HepG2 (cell line): ENCODE data around the gene RPS2. TPM values are rescaled to one million over a fixed set of nuclear protein-coding genes. Genes with fewer than 3 reads are reported as not detected.

Experiments
- ATAC-seq: fragments of 200-7000 bp; cut with Tn5 transposase; 3 replicates; pipeline ENCODE4 v1.9.1; 2020; ENCODE audit warnings: mild to moderate bottlenecking, moderate library complexity
- BruUV-seq: library from RNA; stranded (reverse); fragments of 400-500 nt; replicated peaks from 2 replicates; lab custom pipeline; 2021; lab: Mats Ljungman, UMichigan
- CTCF ChIA-PET: fragments of 300-600 bp; formaldehyde crosslinking; extraction: SDS; loops from one replicate; lab custom pipeline; 2021; ENCODE audit warnings: low total read pairs, inconsistent platforms, low intra/inter-chr PET ratio; lab: Yijun Ruan, JAX
- POLR2A ChIA-PET: fragments of 350-600 bp; sonication (Branson Sonifier 250); formaldehyde crosslinking; loops from one replicate; lab custom pipeline; 2020; ENCODE audit warnings: antibody characterized with exemption, inconsistent platforms; lab: Yijun Ruan, JAX
- DNase-seq: peaks from one replicate; pipeline ENCODE4 v3.0.0-alpha.2; 2015; ENCODE audit warnings: low spot score
- FAIRE-seq: peaks from 3 replicates; lab custom pipeline; 2011; peaks lifted over from hg19 to GRCh38; lab: Jason Lieb, UNC
- H2AFZ ChIP-seq: one replicate; pipeline ENCODE4 v1.6.1; 2011; ENCODE audit warnings: low read length, inconsistent platforms
- H3K27ac ChIP-seq: fragments of 300-600 bp; 3 replicates; pipeline ENCODE4 v1.8.0; 2011; ENCODE audit warnings: mixed run types, mild to moderate bottlenecking, mixed read lengths, low read length, inconsistent platforms; ENCODE audit not compliant: insufficient read depth; ENCODE audit errors: extremely low read length
- H3K27me3 ChIP-seq, 2 experiments: fragments of 200-600 bp in 1 of 2; 2 replicates in 1 of 2; 3 replicates in 1 of 2; pipeline versions ENCODE4 v1.6.0 to v1.8.0; 2011; ENCODE audit warnings: low read length in 2 of 2, mild to moderate bottlenecking in 2 of 2, moderate library complexity in 2 of 2, inconsistent platforms in 1 of 2; ENCODE audit not compliant: insufficient read depth in 2 of 2, control insufficient read depth in 1 of 2
- H3K36me3 ChIP-seq, 2 experiments: fragments of 200-600 bp in 1 of 2; replicated peaks in 1 of 2; 2 replicates in 1 of 2; 3 replicates in 1 of 2; pipeline versions ENCODE4 v1.5.1 to v1.8.0; 2011; ENCODE audit warnings: low read length in 2 of 2, inconsistent platforms in 1 of 2; ENCODE audit not compliant: insufficient read depth in 2 of 2, control insufficient read depth in 1 of 2
- H3K4me1 ChIP-seq: 2 replicates; pipeline ENCODE4 v1.5.1; 2012; ENCODE audit warnings: low read length, inconsistent platforms; ENCODE audit not compliant: insufficient read depth
- H3K4me2 ChIP-seq: 2 replicates; pipeline ENCODE4 v1.6.0; 2011; ENCODE audit warnings: low read depth, low read length, inconsistent platforms
- H3K4me3 ChIP-seq, 3 experiments: fragments of 200-600 bp in 1 of 3; sonication (generic), shearing (Covaris generic) in 1 of 3; replicated peaks in 1 of 3; 2 replicates each; pipeline ENCODE4 v1.5.1; 2011 to 2016; ENCODE audit warnings: low read length in 3 of 3, inconsistent platforms in 2 of 3, low read depth in 2 of 3, mild to moderate bottlenecking in 2 of 3, control low read depth in 1 of 3, mixed read lengths in 1 of 3; ENCODE audit not compliant: insufficient read depth in 1 of 3
- H3K79me2 ChIP-seq: one replicate; pipeline ENCODE4 v1.6.1; 2011; ENCODE audit warnings: low read length, inconsistent platforms; ENCODE audit not compliant: insufficient read depth
- H3K9ac ChIP-seq: 2 replicates; pipeline ENCODE4 v1.6.0; 2011; ENCODE audit warnings: mild to moderate bottlenecking, low read depth, low read length, inconsistent platforms; ENCODE audit not compliant: insufficient read depth
- H3K9me3 ChIP-seq: 2 replicates; pipeline ENCODE4 v1.5.1; 2012; ENCODE audit warnings: mild to moderate bottlenecking, low read length
- H4K20me1 ChIP-seq: 2 replicates; pipeline ENCODE4 v1.6.0; 2011; ENCODE audit warnings: inconsistent platforms, mild to moderate bottlenecking, low read length, moderate library complexity; ENCODE audit not compliant: insufficient read depth
- ATAD3A ChIP-seq: sonication (generic); formaldehyde crosslinking; IDR thresholded peaks from 2 replicates; pipeline ENCODE4 v1.4.0; 2020; ENCODE audit warnings: missing genetic modification reagents
- ETV5 ChIP-seq: IDR thresholded peaks from 2 replicates; pipeline ENCODE4 v1.6.1; 2018; ENCODE audit warnings: missing biosample characterization, missing genetic modification reagents, inconsistent platforms, borderline replicate concordance
- HDAC2 ChIP-seq: sonication (generic); formaldehyde crosslinking; IDR thresholded peaks from 2 replicates; pipeline ENCODE4 v1.4.0; 2020; ENCODE audit warnings: missing genetic modification reagents
- HNF4A ChIP-seq: sonication (generic); formaldehyde crosslinking; IDR thresholded peaks from 2 replicates; pipeline ENCODE4 v1.4.0; 2020; ENCODE audit warnings: missing genetic modification reagents
- JUN ChIP-seq: sonication (generic); formaldehyde crosslinking; IDR thresholded peaks from 2 replicates; pipeline ENCODE4 v1.4.0; 2020; ENCODE audit warnings: mild to moderate bottlenecking, missing genetic modification reagents
- MAFF ChIP-seq: IDR thresholded peaks from 2 replicates; pipeline ENCODE4 v1.6.1; 2011; ENCODE audit warnings: low read depth, low read length, improper control_type of control experiment
- MED1 ChIP-seq: sonication (generic); formaldehyde crosslinking; IDR thresholded peaks from 2 replicates; pipeline ENCODE4 v1.4.0; 2020; ENCODE audit warnings: missing genetic modification reagents
- POGZ ChIP-seq: sonication (generic); formaldehyde crosslinking; IDR thresholded peaks from 2 replicates; pipeline ENCODE4 v1.4.0; 2020; ENCODE audit warnings: mild to moderate bottlenecking, missing genetic modification reagents
- SCMH1 ChIP-seq: sonication (generic); formaldehyde crosslinking; IDR thresholded peaks from 2 replicates; pipeline ENCODE4 v1.9.0; 2021; ENCODE audit warnings: missing genetic modification reagents, mild to moderate bottlenecking, borderline replicate concordance
- ZBTB38 ChIP-seq: sonication (generic); formaldehyde crosslinking; IDR thresholded peaks from 2 replicates; pipeline ENCODE4 v1.5.1; 2020; ENCODE audit warnings: mild to moderate bottlenecking, missing genetic modification reagents
- ZNF235 ChIP-seq: sonication (generic); formaldehyde crosslinking; IDR thresholded peaks from 2 replicates; pipeline ENCODE4 v1.8.1; 2023; ENCODE audit warnings: mild to moderate bottlenecking, missing genetic modification reagents, borderline replicate concordance
- ZNF547 ChIP-seq: sonication (generic); formaldehyde crosslinking; IDR thresholded peaks from 2 replicates; pipeline ENCODE4 v1.5.1; 2020; ENCODE audit warnings: mild to moderate bottlenecking, missing genetic modification reagents
- ZNF614 ChIP-seq: IDR thresholded peaks from 2 replicates; pipeline ENCODE4 v1.6.1; 2018; ENCODE audit warnings: missing biosample characterization, missing genetic modification reagents, inconsistent platforms, borderline replicate concordance
- ZNF747 ChIP-seq: sonication (generic); formaldehyde crosslinking; IDR thresholded peaks from 2 replicates; pipeline ENCODE4 v1.8.1; 2023; ENCODE audit warnings: missing genetic modification reagents, mild to moderate bottlenecking, borderline replicate concordance
- ZNF776 ChIP-seq: sonication (generic); formaldehyde crosslinking; IDR thresholded peaks from 2 replicates; pipeline ENCODE4 v1.4.0; 2020; ENCODE audit warnings: mild to moderate bottlenecking, missing genetic modification reagents
- ZNF782 ChIP-seq: sonication (generic); formaldehyde crosslinking; IDR thresholded peaks from 2 replicates; pipeline ENCODE4 v1.4.0; 2020; ENCODE audit warnings: missing genetic modification reagents, mild to moderate bottlenecking, borderline replicate concordance
- WGBS: methylation state at CpG from one replicate; pipeline ENCODE4 v1.1.6; 2017; ENCODE audit warnings: low lambda C conversion rate; 5-methylcytosine and 5-hydroxymethylcytosine counted together
- in situ Hi-C: cut with HindIII; loops from 2 replicates; pipeline ENCODE4 v1.10.0; 2017; ENCODE audit warnings: low pct_unique_long_range_greater_than_20kb; ENCODE audit not compliant: extremely low pct_ligation_motif_present
- intact Hi-C: fragments of 100-400 bp; cut with micrococcal nuclease; formaldehyde crosslinking; loops from one replicate; pipeline ENCODE4 v1.10.0; 2022; ENCODE audit not compliant: unreplicated experiment
- polyA plus RNA-seq, 8 experiments: library from polyadenylated mRNA; depleted of rRNA in 3 of 8; stranded (reverse) in 7 of 8; unstranded in 1 of 8; fragments of >200 nt; fragmentation: Illumina TruSeq in 4 of 8; extraction: Trizol in 4 of 8; gene quantifications; 2 replicates each; pipeline versions ENCODE4 v1.2.1 to v1.2.3, GENCODE V29; 2011 to 2016; ENCODE audit warnings: low read depth in 4 of 8, missing spikeins in 1 of 8, mixed read lengths in 1 of 8; ENCODE audit not compliant: insufficient read depth in 1 of 8
- total RNA-seq, 5 experiments: library from RNA; depleted of rRNA; stranded (reverse); fragments of >200 nt; fragmentation: Illumina TruSeq; extraction: Trizol; gene quantifications; 2 replicates each; pipeline ENCODE4 v1.2.3, GENCODE V29; 2016; ENCODE audit warnings: low read depth in 1 of 5
- TF ChIP-seq, protein P1 (sequence below): sonication (generic); formaldehyde crosslinking; IDR thresholded peaks from 2 replicates; pipeline ENCODE4 v1.5.1; 2020; ENCODE audit warnings: mild to moderate bottlenecking, missing genetic modification reagents, moderate library complexity
- TF ChIP-seq, protein P2 (sequence below): sonication (generic); formaldehyde crosslinking; IDR thresholded peaks from 2 replicates; pipeline ENCODE4 v1.5.0; 2020; ENCODE audit warnings: mild to moderate bottlenecking, missing genetic modification reagents

RPS2 gene
- total and polyA plus RNA-seq, 2 of the 13 experiments (the other 11 are each of a cell fraction or from before 2014, with no cell fraction given) = 1,908 to 4,514 TPM

DNA sequence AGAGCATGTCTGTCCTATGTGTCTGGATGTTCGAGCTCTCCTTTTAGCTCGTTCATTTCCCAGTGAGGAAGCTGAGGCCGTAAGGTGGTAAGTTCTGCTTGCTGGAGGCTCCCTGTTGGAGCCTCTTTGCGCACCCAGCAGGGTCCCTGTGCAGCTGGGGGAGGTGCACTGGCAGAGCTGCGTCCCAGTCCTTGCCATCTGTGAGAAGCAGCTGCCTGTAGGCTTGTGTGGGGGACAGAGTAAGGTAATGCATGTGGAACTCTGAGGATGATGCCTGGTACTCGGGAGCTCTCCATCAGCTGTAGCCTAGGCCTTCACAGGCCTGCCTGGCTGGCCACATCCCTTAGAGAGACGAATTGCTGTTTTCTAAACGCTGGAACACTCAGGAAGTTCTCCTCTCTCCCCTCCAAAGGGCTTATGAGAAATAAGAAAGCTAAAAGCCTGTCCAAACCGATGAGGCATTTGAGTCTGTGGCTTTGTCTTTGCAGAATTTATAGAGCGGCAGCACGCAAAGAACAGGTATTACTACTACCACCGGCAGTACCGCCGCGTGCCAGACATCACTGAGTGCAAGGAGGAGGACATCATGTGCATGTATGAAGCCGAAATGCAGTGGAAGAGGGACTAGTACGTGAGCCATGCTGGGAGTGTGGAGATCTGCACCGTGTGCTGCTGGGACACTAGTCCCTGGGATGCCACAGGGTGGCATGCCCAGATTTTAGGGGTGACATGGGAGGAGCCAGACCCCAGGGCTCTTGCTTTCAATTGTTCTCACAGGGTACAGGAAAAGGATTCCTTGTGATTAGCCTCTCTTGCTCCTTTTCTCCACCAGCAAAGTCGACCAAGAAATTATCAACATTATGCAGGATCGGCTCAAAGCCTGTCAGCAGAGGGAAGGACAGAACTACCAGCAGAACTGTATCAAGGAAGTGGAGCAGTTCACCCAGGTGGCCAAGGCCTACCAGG, 3.7 kb downstream of the RPS2 start (continued):
- TF ChIP-seq ZNF547 = no peak
- no peak for TF ChIP-seq MAFF
- TF ChIP-seq, all 625 proteins: peak for 64

DNA sequence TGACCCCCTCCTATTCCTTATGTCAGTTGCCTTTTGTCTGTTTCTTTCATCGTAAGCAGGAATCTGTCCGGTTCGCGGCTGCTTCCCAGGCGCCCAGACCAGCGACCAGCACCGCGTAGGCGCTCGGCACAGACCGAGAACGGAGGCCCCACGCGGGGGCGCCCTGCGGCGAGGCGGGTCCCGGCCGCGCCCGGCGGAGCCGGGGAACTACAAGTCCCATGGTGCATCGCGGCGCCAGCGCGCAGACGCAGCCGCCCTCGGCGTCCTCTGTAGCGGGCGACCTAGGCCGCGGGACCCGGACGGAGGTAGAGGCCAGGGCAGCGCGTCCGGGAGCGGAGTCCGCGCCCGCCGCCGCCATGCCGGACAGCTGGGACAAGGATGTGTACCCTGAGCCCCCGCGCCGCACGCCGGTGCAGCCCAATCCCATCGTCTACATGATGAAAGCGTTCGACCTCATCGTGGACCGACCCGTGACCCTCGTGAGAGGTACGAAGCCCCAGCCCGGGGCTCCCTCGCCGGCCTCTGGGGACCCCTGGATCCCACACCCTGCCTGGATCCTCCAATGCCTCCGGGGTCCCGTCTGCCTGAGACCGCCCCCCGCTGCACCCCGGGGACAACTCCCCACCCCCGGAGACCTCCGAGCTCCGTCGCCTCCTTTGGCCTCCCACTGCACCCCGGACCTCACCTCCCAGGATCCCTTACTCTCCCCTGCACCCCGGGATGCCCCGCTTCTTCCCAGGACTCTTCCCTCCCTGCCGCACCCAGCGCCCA, 5.2 kb downstream of the RPS2 start, which contains the start of gene NDUFB10:
Gene NDUFB10 (plus strand): TSS at position 270 of the 771 bp plus-strand sequence. CDS start 87 bp downstream, at position 357.
- H2AFZ ChIP-seq = peak within 1 kb of the TSS; percentile 65
- FAIRE-seq (no peak), ATAC-seq (peak; percentile 74), DNase-seq (peak; percentile 80)
- in situ Hi-C loops = no loop called here
- peak within 1 kb of the TSS; percentile 81 to 98 (median 94) for H3K4me3 ChIP-seq
- H3K27ac ChIP-seq = peak within 1 kb of the TSS; percentile 80
- H3K4me1 ChIP-seq = peaks cover 51% of the 10 kb centered on the region
- H3K9ac ChIP-seq = peak within 1 kb of the TSS; percentile 94
- peaks cover 0 to 5% of the 10 kb centered on the region in 2 experiments; a peak in 3 of 5 replicates for H3K27me3 ChIP-seq
- H3K4me2 ChIP-seq = peak within 1 kb of the TSS; percentile 98
- peaks cover 3 to 19% of the 10 kb centered on the region in 2 experiments; a peak in 3 of 5 replicates for H3K36me3 ChIP-seq
- intact Hi-C loops = loop anchor here (2.0 kb wide), 1 partner anchor 19 kb away; no protein-coding TSS in a partner anchor
- POLR2A ChIA-PET = interaction anchor here (3.0 to 7.4 kb wide), 2 partner anchors 12 to 18 kb away, joined by 26 to 139 read pairs; partner anchors contain the start of genes MSRB1 and TBL3
- H4K20me1 ChIP-seq = peaks cover 34% of the 10 kb centered on the region
- WGBS = under 1% methylated on average over 43 of the region's 79 CpGs
- no peaks in the 10 kb centered on the region for H3K9me3 ChIP-seq
- no TSS peak for BruUV-seq
- CTCF ChIA-PET = no interaction called here
- peaks cover 30% of the 10 kb centered on the region for H3K79me2 ChIP-seq
- TF ChIP-seq, protein P1, sequence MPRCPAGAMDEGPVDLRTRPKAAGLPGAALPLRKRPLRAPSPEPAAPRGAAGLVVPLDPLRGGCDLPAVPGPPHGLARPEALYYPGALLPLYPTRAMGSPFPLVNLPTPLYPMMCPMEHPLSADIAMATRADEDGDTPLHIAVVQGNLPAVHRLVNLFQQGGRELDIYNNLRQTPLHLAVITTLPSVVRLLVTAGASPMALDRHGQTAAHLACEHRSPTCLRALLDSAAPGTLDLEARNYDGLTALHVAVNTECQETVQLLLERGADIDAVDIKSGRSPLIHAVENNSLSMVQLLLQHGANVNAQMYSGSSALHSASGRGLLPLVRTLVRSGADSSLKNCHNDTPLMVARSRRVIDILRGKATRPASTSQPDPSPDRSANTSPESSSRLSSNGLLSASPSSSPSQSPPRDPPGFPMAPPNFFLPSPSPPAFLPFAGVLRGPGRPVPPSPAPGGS (CRISPR knock-in tag) = no peak; the same call in 1 of the 2 replicates
- peak; percentile 85 for TF ChIP-seq ZBTB38 (CRISPR knock-in tag)
- no peak for TF ChIP-seq JUN
- TF ChIP-seq ZNF235 (CRISPR knock-in tag) = peak; percentile 23; the same call in 1 of the 2 replicates
- TF ChIP-seq ZNF782 (CRISPR knock-in tag) = no peak
- TF ChIP-seq ATAD3A (CRISPR knock-in tag) = 0 out of 2 replicates have a peak, but pooled peaks have one; percentile 16
- TF ChIP-seq ZNF614 (CRISPR knock-in tag) = peak; percentile 85
- peak; percentile 39; the same call in 1 of the 2 replicates for TF ChIP-seq HNF4A
- TF ChIP-seq ETV5 = peak; percentile 56; the same call in 1 of the 2 replicates
- TF ChIP-seq, protein P2, sequence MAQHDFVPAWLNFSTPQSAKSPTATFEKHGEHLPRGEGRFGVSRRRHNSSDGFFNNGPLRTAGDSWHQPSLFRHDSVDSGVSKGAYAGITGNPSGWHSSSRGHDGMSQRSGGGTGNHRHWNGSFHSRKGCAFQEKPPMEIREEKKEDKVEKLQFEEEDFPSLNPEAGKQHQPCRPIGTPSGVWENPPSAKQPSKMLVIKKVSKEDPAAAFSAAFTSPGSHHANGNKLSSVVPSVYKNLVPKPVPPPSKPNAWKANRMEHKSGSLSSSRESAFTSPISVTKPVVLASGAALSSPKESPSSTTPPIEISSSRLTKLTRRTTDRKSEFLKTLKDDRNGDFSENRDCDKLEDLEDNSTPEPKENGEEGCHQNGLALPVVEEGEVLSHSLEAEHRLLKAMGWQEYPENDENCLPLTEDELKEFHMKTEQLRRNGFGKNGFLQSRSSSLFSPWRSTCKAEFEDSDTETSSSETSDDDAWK (CRISPR knock-in tag) = no peak
- peak; percentile 85; the same call in 1 of the 2 replicates for TF ChIP-seq ZNF747 (CRISPR knock-in tag)
- no peak for TF ChIP-seq SCMH1
- peak; percentile 57; the same call in 1 of the 2 replicates for TF ChIP-seq HDAC2 (CRISPR knock-in tag)
- peak; percentile 91 for TF ChIP-seq ZNF776 (CRISPR knock-in tag)
- TF ChIP-seq MED1 (CRISPR knock-in tag) = peak; percentile 74
- TF ChIP-seq POGZ = peak; percentile 50; the same call in 1 of the 2 replicates
